Aorta (tissue), 5 donors: Measurements from ENCODE around the gene RFX1. TPM values are rescaled to one million over a fixed set of nuclear protein-coding genes. Genes with fewer than 3 reads are reported as not detected.
"Not testable (repeated sequence)": the region's sequence is repeated elsewhere in the genome, so short reads cannot be mapped to it uniquely, and the experiment has no call there.

Experiments used
- ATAC-seq: fragments of 200-7000 bp; cut with Tn5 transposase; one replicate; pipeline ENCODE4 v1.9.1; 2022; ENCODE audit warnings: moderate library complexity; ENCODE audit not compliant: low FRiP score
- DNase-seq, 2 donors: peaks; one replicate each; pipeline ENCODE4 v3.0.0-alpha.2; 2020
- H3K27ac ChIP-seq, 2 donors: one replicate each; pipeline ENCODE4 v1.5.1; 2013; ENCODE audit warnings: low read length in 2 of 2, mild to moderate bottlenecking in 2 of 2, moderate library complexity in 2 of 2, control low read depth in 1 of 2, inconsistent platforms in 1 of 2, low read depth in 1 of 2
- H3K27me3 ChIP-seq, 2 donors: one replicate each; pipeline ENCODE4 v1.6.1; 2013; ENCODE audit warnings: control low read depth in 1 of 2, low read length in 1 of 2, mild to moderate bottlenecking in 1 of 2, moderate library complexity in 1 of 2; ENCODE audit not compliant: insufficient read depth in 2 of 2, control insufficient read depth in 1 of 2
- H3K36me3 ChIP-seq, 2 donors: one replicate each; pipeline ENCODE4 v1.6.1; 2013; ENCODE audit warnings: control low read depth in 1 of 2, low read length in 1 of 2, mild to moderate bottlenecking in 1 of 2; ENCODE audit not compliant: insufficient read depth in 2 of 2, control insufficient read depth in 1 of 2
- H3K4me1 ChIP-seq, 2 donors: one replicate each; pipeline ENCODE4 v1.6.1; 2013; ENCODE audit warnings: low read length in 2 of 2, control low read depth in 1 of 2, mild to moderate bottlenecking in 1 of 2, moderate library complexity in 1 of 2; ENCODE audit not compliant: insufficient read depth in 2 of 2, control insufficient read depth in 1 of 2
- H3K4me3 ChIP-seq, 2 donors: one replicate each; pipeline ENCODE4 v1.5.1; 2013; ENCODE audit warnings: low read length in 2 of 2, control low read depth in 1 of 2, mild to moderate bottlenecking in 1 of 2
- H3K9me3 ChIP-seq: one replicate; pipeline ENCODE4 v1.6.1; 2013; ENCODE audit warnings: mild to moderate bottlenecking, low read length; ENCODE audit not compliant: control insufficient read depth
- WGBS, 2 donors: extraction: QIAGEN DNeasy Blood & Tissue Kit; methylation state at CpG; one replicate each; pipeline ENCODE4 v1.1.7; 2013; 5-methylcytosine and 5-hydroxymethylcytosine counted together
- intact Hi-C, 2 donors: fragments of 100-400 bp; cut with DNase I; formaldehyde crosslinking; loops; one replicate each; pipeline versions ENCODE4 v1.14.2 to v1.15.0; 2022
- polyA plus RNA-seq, 2 donors: library from polyadenylated mRNA; stranded (reverse); fragments of 200-250 nt; gene quantifications; one replicate each; pipeline ENCODE4 v1.2.3, GENCODE V29; 2013
- total RNA-seq, 2 donors: library from RNA; stranded (reverse); fragmentation: NEBNext Ultra II Directional; extraction: Animal tissue kit (Norgen Biotek cat#: 25700); gene quantifications; one replicate each; pipeline ENCODE4 v1.2.1, GENCODE V29; 2021
- donor health status: healthy with polysubstance abuse.
- donor health status: Bipolar disorder and iron deficiency.
- donor health status: DM: no; HTN: no; CAD: no.
- donor health status: DM: no; HTN: no; CAD: no.
- donor health status: DM: yes; HTN: yes; CAD: no.

The RFX1 gene
- total and polyA plus RNA-seq, 4 donors, result 1.9 to 17.7 (median 8.1) TPM

- Histone ChIP-seq H3K27me3 (no peaks in the 10 kb centered on the region), H3K27ac (no peak overlapping the region), H3K4me1 (no peaks in the 10 kb centered on the region), H3K36me3 (peaks cover 0 to 9% of the 10 kb centered on the region in 2 donors), H3K4me3 (no peak overlapping the region), H3K9me3 (no peaks in the 10 kb centered on the region)
- DNase-seq (no peak), ATAC-seq (no peak)
- 77 to 89% methylated on average over 8 of the region's 8 CpGs for WGBS, 2 donors
- intact Hi-C loops, result no loop called here
Measured at GRCh38 chr19:13926715-13927114, 79.4 kb downstream of the RFX1 start.

GRCh38 chr19:13926010-13926409 lies 80.1 kb downstream of the RFX1 start:
- H3K27me3 ChIP-seq, result no peaks in the 10 kb centered on the region
- no peak overlapping the region for H3K4me3 ChIP-seq
- 75 to 83% methylated on average over 4 of the region's 4 CpGs for WGBS, 2 donors
- no peak overlapping the region for H3K27ac ChIP-seq
- no peak for ATAC-seq
- no peaks in the 10 kb centered on the region for H3K9me3 ChIP-seq
- DNase-seq, result no peak
- H3K4me1 ChIP-seq, result no peaks in the 10 kb centered on the region
- intact Hi-C loops, result no loop called here
- H3K36me3 ChIP-seq, result peaks cover 0 to 9% of the 10 kb centered on the region in 2 donors

GRCh38 chr19:13923194-13923987 lies 82.7 kb downstream of the RFX1 start:
- Histone ChIP-seq H3K27ac (no peak overlapping the region), H3K27me3 (no peaks in the 10 kb centered on the region), H3K9me3 (no peaks in the 10 kb centered on the region), H3K4me1 (no peaks in the 10 kb centered on the region), H3K36me3 (peaks cover 0 to 17% of the 10 kb centered on the region in 2 donors), H3K4me3 (no peak overlapping the region)
- peak; percentile 17 for ATAC-seq
- intact Hi-C loops, result no loop called here
- WGBS, 2 donors, result 93 to 95% methylated on average over 28 of the region's 28 CpGs
- DNase-seq, result no peak

GRCh38 chr19:13922118-13922517 lies 84.0 kb downstream of the RFX1 start:
- intact Hi-C loops, H3K4me1 ChIP-seq, H3K27me3 ChIP-seq, H3K9me3 ChIP-seq, H3K27ac ChIP-seq, DNase-seq, ATAC-seq, H3K4me3 ChIP-seq: not testable (repeated sequence)
- peaks cover 0 to 15% of the 10 kb centered on the region in 2 donors for H3K36me3 ChIP-seq
- WGBS, 2 donors, result 99% methylated on average over 6 of the region's 6 CpGs

DNA sequence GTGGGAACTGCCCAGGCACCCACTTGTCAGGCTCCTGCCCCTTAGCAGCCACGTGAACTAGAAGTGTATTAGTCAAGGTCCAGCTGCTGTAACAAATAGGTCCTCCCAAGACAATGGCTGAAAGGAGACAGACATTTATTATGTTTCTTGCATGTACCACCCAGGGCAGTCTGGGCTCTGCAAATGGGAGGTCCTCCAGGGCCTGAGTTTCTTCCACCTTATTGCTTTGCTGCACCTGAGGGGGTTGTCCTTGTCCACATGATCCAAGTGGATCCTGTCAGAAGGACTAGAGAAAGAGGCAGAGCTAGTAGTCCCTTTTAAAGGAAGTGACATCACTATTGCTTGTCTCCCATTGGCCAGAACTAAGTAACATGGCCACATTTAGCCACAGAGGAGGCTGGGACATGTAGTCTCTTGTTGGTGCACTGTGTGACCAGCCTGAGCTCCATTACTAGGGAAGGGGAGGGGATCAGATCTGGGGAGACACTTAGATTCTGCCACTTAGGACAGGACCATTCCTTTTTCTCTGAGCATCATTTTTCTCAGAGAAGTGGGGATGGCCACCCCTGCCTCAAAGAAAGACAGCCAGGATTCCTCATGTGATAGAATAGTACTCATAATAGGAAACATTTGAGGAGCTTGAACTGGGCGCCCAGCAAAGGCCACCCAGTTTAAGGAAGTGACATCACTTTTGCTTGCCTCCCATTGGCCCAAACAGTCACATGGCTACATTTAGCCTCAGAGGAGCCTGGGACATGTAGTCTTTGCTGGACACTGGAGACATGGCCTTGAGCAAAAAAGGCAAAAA lies 85.0 kb downstream of the RFX1 start:
- Histone ChIP-seq H3K9me3 (no peaks in the 10 kb centered on the region), H3K27ac (no peak overlapping the region), H3K36me3 (peaks cover 0 to 15% of the 10 kb centered on the region in 2 donors), H3K27me3 (no peaks in the 10 kb centered on the region), H3K4me1 (no peaks in the 10 kb centered on the region), H3K4me3 (no peak overlapping the region)
- no peak for ATAC-seq
- intact Hi-C loops, result no loop called here
- WGBS, 2 donors, result 83 to 85% methylated on average over 2 of the region's 2 CpGs
- no peak for DNase-seq

- H3K36me3 ChIP-seq, result peaks cover 0 to 15% of the 10 kb centered on the region in 2 donors
- H3K9me3 ChIP-seq, result no peaks in the 10 kb centered on the region
- H3K4me1 ChIP-seq, result no peaks in the 10 kb centered on the region
- 96 to 98% methylated on average over 11 of the region's 11 CpGs for WGBS, 2 donors
- no peak overlapping the region for H3K27ac ChIP-seq
- DNase-seq (no peak), ATAC-seq (no peak)
- H3K4me3 ChIP-seq, result no peak overlapping the region
- no peaks in the 10 kb centered on the region for H3K27me3 ChIP-seq
- intact Hi-C loops, result no loop called here
Measured at GRCh38 chr19:13920524-13920923, 85.6 kb downstream of the RFX1 start.

GRCh38 chr19:13918726-13919411 lies 87.3 kb downstream of the RFX1 start:
- Histone ChIP-seq H3K4me3 (no peak overlapping the region), H3K27me3 (no peaks in the 10 kb centered on the region), H3K9me3 (no peaks in the 10 kb centered on the region), H3K27ac (no peak overlapping the region), H3K36me3 (peaks cover 0 to 15% of the 10 kb centered on the region in 2 donors), H3K4me1 (no peaks in the 10 kb centered on the region)
- DNase-seq (no peak), ATAC-seq (peak; percentile 37)
- WGBS, 2 donors, result 85 to 86% methylated on average over 34 of the region's 34 CpGs
- intact Hi-C loops, result no loop called here

- DNase-seq, result no peak
- H3K27ac ChIP-seq, result no peak overlapping the region
- H3K36me3 ChIP-seq, result peaks cover 0 to 8% of the 10 kb centered on the region in 2 donors
- H3K9me3 ChIP-seq, result no peaks in the 10 kb centered on the region
- intact Hi-C loops, result no loop called here
- whole genome bisulfite sequencing, 2 donors, result 89 to 90% methylated on average over 14 of the region's 14 CpGs
- ATAC-seq, result no peak
- H3K4me3 ChIP-seq, result no peak overlapping the region
- no peaks in the 10 kb centered on the region for H3K27me3 ChIP-seq
- H3K4me1 ChIP-seq, result no peaks in the 10 kb centered on the region
Measured at GRCh38 chr19:13917888-13918406, 88.2 kb downstream of the RFX1 start.
